ENCODE measurements around the gene PTGES3L.

PTGES3L gene

GRCh38 chr17:42979511-42980273, at the start of gene PTGES3L:
Gene PTGES3L, minus strand, starts transcription at chr17:42980080. Its CDS starts 27 bp downstream, at chr17:42980053.
- H3K4me1 Mint-ChIP-seq (ENCODE audit: low read depth): peaks cover 21% of the 10 kb centered on the region
- H3K27ac Mint-ChIP-seq: peak within 1 kb of the TSS; percentile 97
- no peaks in the 10 kb centered on the region for H3K9me3 Mint-ChIP-seq
- peaks cover 12% of the 10 kb centered on the region for H3K36me3 Mint-ChIP-seq (ENCODE audit: low read depth)
- no peaks in the 10 kb centered on the region for H3K27me3 Mint-ChIP-seq (ENCODE audit: low read depth)
- peak within 1 kb of the TSS; percentile 96 for H3K4me3 Mint-ChIP-seq

- no peaks in the 10 kb centered on the region for H3K36me3 Mint-ChIP-seq (ENCODE audit: low read depth)
- H3K4me3 Mint-ChIP-seq: no peak overlapping the region
Measured at GRCh38 chr17:43028221-43028861, 48.5 kb upstream of the PTGES3L start.

GRCh38 chr17:43027091-43028032, 47.5 kb upstream of the PTGES3L start:
- Mint-ChIP-seq H3K36me3 (ENCODE audit: low read depth) (no peaks in the 10 kb centered on the region), H3K9me3 (no peaks in the 10 kb centered on the region), H3K4me1 (ENCODE audit: low read depth) (peaks cover 7% of the 10 kb centered on the region), H3K27me3 (ENCODE audit: low read depth) (peaks cover 11% of the 10 kb centered on the region), H3K27ac (no peak overlapping the region), H3K4me3 (no peak overlapping the region)

More at GRCh38 chr17:43028221-43028861, 48.5 kb upstream of the PTGES3L start:
- Mint-ChIP-seq H3K4me1 (ENCODE audit: low read depth) (peaks cover 7% of the 10 kb centered on the region), H3K9me3 (no peaks in the 10 kb centered on the region), H3K27ac (no peak overlapping the region), H3K27me3 (ENCODE audit: low read depth) (peaks cover 11% of the 10 kb centered on the region)

- Mint-ChIP-seq H3K36me3 (ENCODE audit: low read depth) (no peaks in the 10 kb centered on the region), H3K4me1 (ENCODE audit: low read depth) (peaks cover 7% of the 10 kb centered on the region), H3K4me3 (peak overlapping the region; percentile 35), H3K27me3 (ENCODE audit: low read depth) (peaks cover 11% of the 10 kb centered on the region), H3K27ac (no peak overlapping the region), H3K9me3 (no peaks in the 10 kb centered on the region)
Measured at GRCh38 chr17:43026595-43026994, 46.7 kb upstream of the PTGES3L start.

GRCh38 chr17:43025766-43026537, 46.1 kb upstream of the PTGES3L start:
- Mint-ChIP-seq H3K27me3 (ENCODE audit: low read depth) (peaks cover 11% of the 10 kb centered on the region), H3K9me3 (no peaks in the 10 kb centered on the region), H3K4me1 (ENCODE audit: low read depth) (peaks cover 8% of the 10 kb centered on the region), H3K27ac (no peak overlapping the region), H3K36me3 (ENCODE audit: low read depth) (no peaks in the 10 kb centered on the region), H3K4me3 (peak overlapping the region; percentile 75)

- no peaks in the 10 kb centered on the region for H3K36me3 Mint-ChIP-seq (ENCODE audit: low read depth)
- peak overlapping the region; percentile 75 for H3K4me3 Mint-ChIP-seq
- H3K9me3 Mint-ChIP-seq: no peaks in the 10 kb centered on the region
- H3K4me1 Mint-ChIP-seq (ENCODE audit: low read depth): peaks cover 8% of the 10 kb centered on the region
- no peak overlapping the region for H3K27ac Mint-ChIP-seq
- peaks cover 11% of the 10 kb centered on the region for H3K27me3 Mint-ChIP-seq (ENCODE audit: low read depth)
Measured at GRCh38 chr17:43025290-43025657, 45.4 kb upstream of the PTGES3L start.

GRCh38 chr17:43024407-43025289, 44.8 kb upstream of the PTGES3L start, which contains the start of gene RND2:
Gene RND2, plus strand, starts transcription at chr17:43025231. Its CDS starts 117 bp downstream, at chr17:43025348.
- peaks cover 8% of the 10 kb centered on the region for H3K4me1 Mint-ChIP-seq (ENCODE audit: low read depth)
- H3K9me3 Mint-ChIP-seq: no peaks in the 10 kb centered on the region
- H3K27me3 Mint-ChIP-seq (ENCODE audit: low read depth): peaks cover 12% of the 10 kb centered on the region
- no peaks in the 10 kb centered on the region for H3K36me3 Mint-ChIP-seq (ENCODE audit: low read depth)
- peak within 1 kb of the TSS; percentile 86 for H3K4me3 Mint-ChIP-seq
- peak within 1 kb of the TSS; percentile 67 for H3K27ac Mint-ChIP-seq

GRCh38 chr17:43021741-43022512, 42.0 kb upstream of the PTGES3L start, which contains the start of gene VAT1:
Gene VAT1, minus strand, starts transcription at chr17:43022385. Its CDS starts 63 bp downstream, at chr17:43022322.
- Mint-ChIP-seq H3K27ac (peak within 1 kb of the TSS; percentile 45), H3K4me1 (ENCODE audit: low read depth) (peaks cover 18% of the 10 kb centered on the region), H3K27me3 (ENCODE audit: low read depth) (peaks cover 16% of the 10 kb centered on the region), H3K4me3 (peak within 1 kb of the TSS; percentile 81), H3K9me3 (no peaks in the 10 kb centered on the region), H3K36me3 (ENCODE audit: low read depth) (no peaks in the 10 kb centered on the region)

- peaks cover 16% of the 10 kb centered on the region for H3K27me3 Mint-ChIP-seq (ENCODE audit: low read depth)
- peak overlapping the region; percentile 81 for H3K4me3 Mint-ChIP-seq
- peaks cover 18% of the 10 kb centered on the region for H3K4me1 Mint-ChIP-seq (ENCODE audit: low read depth)
- no peak overlapping the region for H3K27ac Mint-ChIP-seq
- peaks cover under 1% of the 10 kb centered on the region for H3K36me3 Mint-ChIP-seq (ENCODE audit: low read depth)
- H3K9me3 Mint-ChIP-seq: no peaks in the 10 kb centered on the region
Measured at GRCh38 chr17:43020789-43021740, 41.2 kb upstream of the PTGES3L start.

GRCh38 chr17:43020030-43020621, 40.2 kb upstream of the PTGES3L start:
- H3K4me1 Mint-ChIP-seq (ENCODE audit: low read depth): peaks cover 18% of the 10 kb centered on the region
- H3K36me3 Mint-ChIP-seq (ENCODE audit: low read depth): peaks cover 5% of the 10 kb centered on the region
- H3K9me3 Mint-ChIP-seq: no peaks in the 10 kb centered on the region
- H3K4me3 Mint-ChIP-seq: peak overlapping the region; percentile 28
- H3K27ac Mint-ChIP-seq: no peak overlapping the region
- peaks cover 13% of the 10 kb centered on the region for H3K27me3 Mint-ChIP-seq (ENCODE audit: low read depth)

GRCh38 chr17:43019418-43019817, 39.5 kb upstream of the PTGES3L start:
- Mint-ChIP-seq H3K9me3 (no peaks in the 10 kb centered on the region), H3K4me1 (ENCODE audit: low read depth) (peaks cover 18% of the 10 kb centered on the region), H3K27me3 (ENCODE audit: low read depth) (peaks cover 7% of the 10 kb centered on the region), H3K27ac (no peak overlapping the region), H3K36me3 (ENCODE audit: low read depth) (peaks cover 9% of the 10 kb centered on the region), H3K4me3 (peak overlapping the region; percentile 26)

All from T-helper 1 cell treated with Interleukin-12 subunit alpha and Interleukin-12 subunit beta and Interleukin-4 antibody, amounts not matched to agents 30 μg/mL and 1 μg/mL, for 36 hours (primary cell).